Activated B cell treated with CpG ODN at 0.5 μM for 24 hours (primary cell): ENCODE measurements around the gene JUNB. TPM values are rescaled to one million over a fixed set of nuclear protein-coding genes. Genes with fewer than 3 reads are reported as not detected.
A peak's percentile ranks its signal among the peaks of the same experiment; 100 is the strongest.

Experiments used
- ATAC-seq: fragments of 200-7000 bp; cut with Tn5 transposase; one replicate; pipeline ENCODE4 v1.10.0; 2021; ENCODE audit warnings: low read depth, mild to moderate bottlenecking, moderate library complexity
- CTCF ChIA-PET: fragments of 350-600 bp; sonication (Branson Sonifier 250); formaldehyde crosslinking; loops from one replicate; lab custom pipeline; 2021; ENCODE audit warnings: antibody characterized with exemption; lab: Charles Lee
- POLR2A ChIA-PET: fragments of 350-600 bp; sonication (Branson Sonifier 250); formaldehyde crosslinking; loops from one replicate; lab custom pipeline; 2021; ENCODE audit warnings: antibody characterized with exemption; lab: Charles Lee
- DNase-seq: peaks from one replicate; pipeline ENCODE4 v3.0.0; 2022
- H3K27ac Mint-ChIP-seq: one replicate; pipeline ENCODE4 v1.8.0; 2020; ENCODE audit warnings: mixed read lengths
- H3K27me3 Mint-ChIP-seq: one replicate; pipeline ENCODE4 v1.8.0; 2021; ENCODE audit warnings: mixed read lengths
- H3K36me3 Mint-ChIP-seq: one replicate; pipeline ENCODE4 v1.8.0; 2021; ENCODE audit warnings: low read depth, mixed read lengths
- H3K4me1 Mint-ChIP-seq: one replicate; pipeline ENCODE4 v1.8.0; 2021; ENCODE audit warnings: mixed read lengths
- H3K4me3 Mint-ChIP-seq: one replicate; pipeline ENCODE4 v1.8.0; 2020; ENCODE audit warnings: mild to moderate bottlenecking, mixed read lengths
- H3K9me3 Mint-ChIP-seq: one replicate; pipeline ENCODE4 v1.8.0; 2020; ENCODE audit warnings: mixed read lengths
- CTCF ChIP-seq: fragments of 200-600 bp; IDR thresholded peaks from one replicate; pipeline ENCODE4 v1.8.0; 2022; ENCODE audit warnings: antibody characterized with exemption, mild to moderate bottlenecking
- intact Hi-C: fragments of 100-400 bp; cut with micrococcal nuclease; formaldehyde crosslinking; loops from one replicate; pipeline ENCODE4 v1.15.1; 2024
- total RNA-seq: library from RNA; stranded (reverse); gene quantifications from 2 replicates; pipeline ENCODE4 v1.2.3, GENCODE V29; 2022

Gene JUNB
- total RNA-seq, 1 donor from 2014 or later = 132 TPM

DNA sequence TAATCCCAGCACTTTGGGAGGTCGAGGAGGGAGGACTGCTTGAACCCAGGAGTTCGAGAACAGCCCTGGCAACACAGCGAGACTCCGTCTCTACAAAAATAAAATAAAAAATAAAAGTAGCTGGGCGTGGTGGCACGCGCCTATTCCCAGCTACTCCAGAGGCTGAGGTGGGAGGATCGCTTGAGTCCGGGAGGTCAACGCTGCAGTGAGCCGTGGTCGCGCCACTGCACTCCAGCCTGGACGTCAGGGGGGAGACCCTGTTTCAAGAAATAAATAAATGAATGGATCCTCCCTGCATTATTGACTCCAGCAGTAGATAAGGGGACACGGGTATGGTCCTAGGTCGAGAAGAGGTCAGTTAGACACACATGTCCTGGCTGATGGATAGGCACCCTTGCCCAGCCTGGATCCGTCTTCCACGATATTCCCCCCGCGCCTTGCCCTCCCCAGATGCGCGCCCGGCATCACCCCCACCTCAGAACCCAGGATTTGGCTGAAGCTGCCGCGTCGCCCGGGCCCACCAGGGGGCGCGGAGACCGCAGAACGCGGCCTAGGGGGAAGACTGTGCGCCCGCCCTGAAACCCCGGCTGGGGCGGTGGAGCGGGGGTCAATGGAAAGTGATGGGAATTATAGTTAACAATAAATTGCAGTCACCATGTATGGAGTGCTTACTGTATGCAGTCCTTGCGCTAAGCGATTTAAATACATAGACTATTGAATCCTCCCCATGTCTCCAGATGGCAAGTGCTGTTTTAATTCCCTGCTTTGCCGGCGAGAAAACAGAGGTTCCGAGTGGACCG lies 13.9 kb upstream of the JUNB start:
- H3K4me3 Mint-ChIP-seq = peak overlapping the region; percentile 83
- intact Hi-C loops = loop anchor here (1.0 kb wide), 2 partner anchors 11 to 19 kb away; no protein-coding TSS in a partner anchor

GRCh38 chr19:12778017-12778904 lies 13.0 kb upstream of the JUNB start:
- H3K9me3 Mint-ChIP-seq = no peaks in the 10 kb centered on the region
- peak overlapping the region; percentile 87 for H3K27ac Mint-ChIP-seq
- CTCF ChIA-PET = interaction anchor here (1.0 to 9.1 kb wide), 7 partner anchors 9 to 70 kb away, joined by 4 to 278 read pairs (median 13); partner anchors contain the start of genes JUNB and RNASEH2A
- no peaks in the 10 kb centered on the region for H3K36me3 Mint-ChIP-seq
- peak overlapping the region; percentile 83 for H3K4me3 Mint-ChIP-seq
- no peak for TF ChIP-seq CTCF
- POLR2A ChIA-PET = interaction anchor here (0.7 to 12.7 kb wide), 10 partner anchors 14 to 168 kb away, joined by 3 to 909 read pairs (median 4); partner anchors contain the start of genes JUNB, MAN2B1, THSD8 and TNPO2
- peaks cover 49% of the 10 kb centered on the region for H3K4me1 Mint-ChIP-seq
- DNase-seq = peak; percentile 51
- ATAC-seq = peak; percentile 8
- intact Hi-C loops = no loop called here
- H3K27me3 Mint-ChIP-seq = no peaks in the 10 kb centered on the region

More for the DNA sequence above, 13.9 kb upstream of the JUNB start:
- DNase-seq (peak; percentile 85), ATAC-seq (peak; percentile 37)
- Mint-ChIP-seq H3K4me1 (peaks cover 48% of the 10 kb centered on the region), H3K27ac (peak overlapping the region; percentile 87), H3K27me3 (no peaks in the 10 kb centered on the region), H3K9me3 (no peaks in the 10 kb centered on the region), H3K36me3 (no peaks in the 10 kb centered on the region)
- TF ChIP-seq CTCF = peak; percentile 73
- CTCF ChIA-PET = interaction anchor here (0.6 to 9.1 kb wide), 11 partner anchors 10 to 95 kb away, joined by 3 to 278 read pairs (median 7); partner anchors contain the start of genes JUNB and RNASEH2A
- POLR2A ChIA-PET = interaction anchor here (0.5 to 12.7 kb wide), 9 partner anchors 13 to 167 kb away, joined by 3 to 909 read pairs (median 3); partner anchors contain the start of genes JUNB, MAN2B1, TNPO2 and WDR83

DNA sequence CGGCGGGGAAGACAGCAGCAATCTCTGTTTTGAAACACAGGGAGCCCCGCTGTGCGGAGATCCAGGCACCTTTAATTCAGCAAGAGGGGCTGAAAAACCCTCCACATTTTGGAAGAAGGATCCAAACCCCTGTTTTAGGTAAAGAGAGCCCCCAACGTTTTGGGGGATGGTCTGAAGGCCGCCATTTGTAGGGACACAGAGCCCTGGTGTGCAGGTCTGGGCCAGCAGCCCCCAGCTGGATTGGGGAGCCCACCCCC lies 12.5 kb upstream of the JUNB start:
- TF ChIP-seq CTCF = no peak
- Mint-ChIP-seq H3K27ac (peak overlapping the region; percentile 87), H3K4me3 (peak overlapping the region; percentile 83), H3K36me3 (no peaks in the 10 kb centered on the region), H3K27me3 (no peaks in the 10 kb centered on the region), H3K4me1 (peaks cover 46% of the 10 kb centered on the region), H3K9me3 (no peaks in the 10 kb centered on the region)
- no peak for DNase-seq
- ChIA-PET POLR2A (interaction anchor here (0.7 to 12.7 kb wide), 7 partner anchors 13 to 417 kb away, joined by 3 to 909 read pairs (median 6); partner anchors contain the start of genes JUNB, MAN2B1, THSD8 and TNPO2), CTCF (interaction anchor here (1.0 to 9.1 kb wide), 6 partner anchors 9 to 69 kb away, joined by 4 to 278 read pairs (median 16); partner anchors contain the start of genes JUNB and RNASEH2A)
- intact Hi-C loops = no loop called here
- no peak for ATAC-seq

- Mint-ChIP-seq H3K27ac (peak overlapping the region; percentile 87), H3K36me3 (no peaks in the 10 kb centered on the region), H3K9me3 (no peaks in the 10 kb centered on the region), H3K27me3 (no peaks in the 10 kb centered on the region), H3K4me3 (peak overlapping the region; percentile 61), H3K4me1 (peaks cover 46% of the 10 kb centered on the region)
- ATAC-seq = no peak
- intact Hi-C loops = no loop called here
- no peak for TF ChIP-seq CTCF
- CTCF ChIA-PET = interaction anchor here (1.7 to 9.1 kb wide), 4 partner anchors 8 to 17 kb away, joined by 4 to 278 read pairs (median 30); partner anchors contain the start of gene JUNB
- no peak for DNase-seq
- POLR2A ChIA-PET = interaction anchor here (0.7 to 12.7 kb wide), 4 partner anchors 13 to 416 kb away, joined by 3 to 909 read pairs (median 6); partner anchors contain the start of genes JUNB, THSD8 and TRIR
Measured at GRCh38 chr19:12779162-12779993, 11.9 kb upstream of the JUNB start.
